Measurements from ENCODE around the gene SLC9A9.
A peak's percentile ranks its signal among the peaks of the same experiment; 100 is the strongest.
"Not testable (repeated sequence)": the region's sequence is repeated elsewhere in the genome, so short reads cannot be mapped to it uniquely, and the experiment has no call there.

SLC9A9 gene

GRCh38 chr3:143847787-143848631 lies at the start of gene SLC9A9:
TSS of gene SLC9A9 (minus strand) at chr3:143848468. CDS start at chr3:143848322, 146 bp downstream.
- peak in 1 of 2 experiments; percentile 54 for DNase-seq

- DNase-seq: no peak
Measured at GRCh38 chr3:143897576-143898295, 49.5 kb upstream of the SLC9A9 start.

DNA sequence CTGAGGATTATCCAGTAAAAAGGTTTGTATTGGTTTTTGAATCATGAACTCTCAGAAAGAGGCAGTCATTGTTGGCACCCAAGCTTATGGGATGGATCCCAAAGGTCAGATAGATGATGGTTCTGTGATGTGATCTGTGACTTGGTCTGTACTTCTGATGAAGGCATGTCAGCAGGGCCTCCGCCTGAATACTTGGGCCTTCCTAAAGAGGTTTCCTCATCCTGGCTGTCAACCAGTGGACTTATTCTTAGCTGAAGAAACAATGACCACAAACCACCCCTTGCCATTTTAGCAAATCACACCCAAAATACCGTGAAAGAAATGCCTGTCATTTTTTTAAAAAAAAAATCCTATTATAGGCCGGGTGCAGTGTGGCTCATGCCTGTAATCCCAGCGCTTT lies 48.2 kb upstream of the SLC9A9 start:
- no peak for DNase-seq

DNA sequence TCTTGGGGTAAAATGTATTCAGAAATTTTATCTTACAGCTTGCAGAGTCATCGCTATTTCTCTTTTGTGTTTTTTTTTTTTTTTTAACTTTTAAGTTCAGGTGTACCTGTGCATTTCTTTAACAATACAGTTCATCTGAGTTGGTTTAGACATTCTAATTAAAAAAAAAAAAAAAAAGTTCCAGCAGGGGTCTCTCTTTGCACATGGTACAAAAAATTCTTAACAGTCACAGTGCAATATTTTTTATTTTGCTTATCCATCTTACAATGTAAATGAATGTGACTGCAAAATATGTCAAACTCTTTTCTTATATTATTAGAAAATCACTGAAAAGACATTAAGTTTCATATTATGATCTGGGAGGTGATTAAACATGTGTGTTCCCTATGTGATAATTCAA lies 47.5 kb upstream of the SLC9A9 start:
- peak in 1 of 2 experiments; percentile 18 for DNase-seq

GRCh38 chr3:143888846-143889245 lies 40.6 kb upstream of the SLC9A9 start:
- no peak for DNase-seq

- DNase-seq: no peak
Measured at GRCh38 chr3:143888166-143888565, 39.9 kb upstream of the SLC9A9 start.

DNA sequence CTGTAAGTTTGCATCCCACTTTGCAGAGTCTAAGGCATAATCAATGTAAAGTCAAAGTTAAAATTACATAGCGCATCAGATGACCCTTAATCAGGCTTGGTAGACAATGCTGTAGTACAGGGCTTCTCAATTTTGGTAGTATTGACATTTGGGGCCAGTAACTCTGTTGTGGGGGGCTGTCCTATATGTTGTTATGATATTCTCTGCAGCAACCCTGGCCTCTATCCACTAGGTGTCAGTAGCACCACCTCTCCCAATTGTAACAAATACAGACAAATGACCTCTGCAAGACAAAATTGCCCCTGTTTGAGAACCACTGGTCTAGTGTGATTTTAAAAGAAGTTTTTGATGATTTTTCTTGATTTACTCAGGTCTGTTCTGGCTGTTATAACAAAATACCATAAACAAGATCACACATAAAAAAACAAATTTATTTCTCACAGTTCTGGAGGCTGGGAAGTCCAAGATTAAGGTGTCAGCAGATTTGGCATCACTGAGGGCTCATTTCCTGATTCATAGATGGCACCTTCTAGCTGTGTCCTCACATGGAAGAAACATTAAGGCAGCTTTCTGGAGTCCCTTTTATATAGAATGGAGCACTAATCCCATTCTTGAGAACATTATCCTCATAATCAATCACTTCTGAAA lies 37.6 kb upstream of the SLC9A9 start:
- DNase-seq: peak; percentile 42 to 68

DNA sequence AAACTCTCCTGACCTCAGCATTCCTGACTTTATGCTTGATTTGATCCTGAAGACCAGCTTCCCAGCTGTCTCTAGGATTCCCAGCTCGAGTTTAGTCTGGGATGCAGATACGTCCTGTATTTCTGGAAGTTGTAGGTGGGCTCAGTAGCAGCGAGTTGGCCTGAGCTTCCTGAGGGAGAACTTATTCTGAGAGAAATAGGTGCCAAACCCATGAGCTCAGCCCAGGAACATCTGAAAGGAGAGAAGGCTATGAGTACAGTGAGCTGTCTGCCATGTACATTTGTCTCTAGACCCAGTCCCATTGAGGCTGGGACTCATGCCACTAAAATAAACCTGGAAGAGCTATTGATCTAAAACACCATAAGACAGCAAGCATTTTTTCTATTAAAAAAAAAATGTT lies 36.6 kb upstream of the SLC9A9 start:
- DNase-seq: no peak

GRCh38 chr3:143883151-143883550 lies 34.9 kb upstream of the SLC9A9 start:
- DNase-seq: no peak

- no peak for DNase-seq
Measured at GRCh38 chr3:143881095-143881494, 32.8 kb upstream of the SLC9A9 start.

GRCh38 chr3:143875546-143875945 lies 27.3 kb upstream of the SLC9A9 start:
- no peak for DNase-seq

DNA sequence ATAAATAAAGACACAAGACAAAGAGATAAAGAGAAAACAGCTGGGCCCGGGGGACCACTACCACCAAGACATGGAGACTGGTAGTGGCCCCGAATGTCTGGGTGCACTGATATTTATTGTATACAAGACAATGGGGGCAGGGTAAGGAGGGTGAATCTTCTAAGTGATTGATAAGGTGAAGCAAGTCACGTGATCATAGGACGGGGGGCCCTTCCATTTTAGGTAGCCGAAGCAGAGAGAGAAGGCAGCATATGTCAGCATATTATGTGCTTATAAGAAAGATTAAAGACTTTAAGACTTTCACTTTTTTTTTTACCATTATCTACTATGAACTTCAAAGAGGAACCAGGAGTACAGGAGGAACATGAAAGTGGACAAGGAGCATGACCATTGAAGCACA lies 25.3 kb upstream of the SLC9A9 start:
- not testable (repeated sequence) for DNase-seq

GRCh38 chr3:143865302-143865701 lies 17.0 kb upstream of the SLC9A9 start:
- no peak for DNase-seq

DNA sequence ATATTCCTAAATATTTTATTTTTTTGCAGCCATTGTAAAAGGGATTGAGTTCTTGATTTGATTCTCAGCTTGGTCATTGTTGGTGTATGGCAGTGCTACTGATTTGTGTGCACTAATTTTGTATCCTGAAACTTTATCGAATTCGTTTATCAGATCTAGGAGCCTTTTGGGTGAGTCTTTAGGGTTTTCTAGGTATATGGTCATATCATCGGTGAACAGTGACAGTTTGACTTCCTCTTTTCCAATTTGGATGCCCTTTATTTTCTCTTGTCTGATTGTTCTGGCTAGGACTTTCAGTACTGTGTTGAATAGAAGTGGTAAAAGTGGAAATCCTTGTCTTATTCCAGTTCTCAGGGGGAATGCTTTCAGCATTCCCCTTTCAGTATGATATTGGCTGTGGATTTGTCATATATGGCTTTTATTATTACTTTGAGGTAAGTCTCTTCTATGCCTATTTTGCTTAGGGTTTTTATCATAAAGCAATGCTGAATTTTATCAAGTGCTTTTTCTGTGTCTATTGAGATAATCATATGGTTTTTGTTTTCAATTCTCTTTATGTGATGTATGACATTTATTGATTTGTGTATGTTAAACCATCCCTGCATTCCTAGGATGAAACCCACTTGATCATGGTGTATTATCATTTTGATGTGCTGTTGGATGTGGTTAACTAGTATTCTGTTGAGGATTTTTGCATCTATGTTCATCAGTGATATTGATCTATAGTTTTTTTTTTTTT lies 11.4 kb upstream of the SLC9A9 start:
- DNase-seq: no peak

GRCh38 chr3:143856252-143856970 lies 8.1 kb upstream of the SLC9A9 start:
- no peak for DNase-seq

- no peak for DNase-seq
Measured at GRCh38 chr3:143855183-143855582, 6.9 kb upstream of the SLC9A9 start.

- DNase-seq: no peak
Measured at GRCh38 chr3:143851331-143852017, 3.2 kb upstream of the SLC9A9 start.

GRCh38 chr3:143850877-143851276 lies 2.6 kb upstream of the SLC9A9 start:
- DNase-seq: no peak

- no peak for DNase-seq
Measured at GRCh38 chr3:143849854-143850549, 1.7 kb upstream of the SLC9A9 start.

DNA sequence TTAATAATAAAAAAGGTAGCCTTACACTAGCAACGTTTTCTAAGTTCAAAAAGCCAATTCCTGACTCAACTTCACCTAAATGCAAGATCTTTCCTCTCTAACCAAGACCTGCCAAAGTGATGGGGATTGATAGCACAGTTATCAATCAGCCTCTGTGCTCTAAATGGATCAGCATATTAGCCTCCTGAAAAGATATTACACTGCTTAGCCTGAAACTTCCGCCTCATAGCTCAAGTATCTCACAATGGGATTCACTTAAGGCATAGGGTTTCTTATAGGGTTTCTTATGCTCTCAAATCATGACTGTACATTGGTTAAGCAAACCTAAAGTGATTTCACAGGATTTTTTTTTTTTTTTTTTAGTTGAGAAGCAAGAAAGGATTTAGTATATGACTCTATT lies 436 bp upstream of the SLC9A9 start:
- no peak for DNase-seq

DNA sequence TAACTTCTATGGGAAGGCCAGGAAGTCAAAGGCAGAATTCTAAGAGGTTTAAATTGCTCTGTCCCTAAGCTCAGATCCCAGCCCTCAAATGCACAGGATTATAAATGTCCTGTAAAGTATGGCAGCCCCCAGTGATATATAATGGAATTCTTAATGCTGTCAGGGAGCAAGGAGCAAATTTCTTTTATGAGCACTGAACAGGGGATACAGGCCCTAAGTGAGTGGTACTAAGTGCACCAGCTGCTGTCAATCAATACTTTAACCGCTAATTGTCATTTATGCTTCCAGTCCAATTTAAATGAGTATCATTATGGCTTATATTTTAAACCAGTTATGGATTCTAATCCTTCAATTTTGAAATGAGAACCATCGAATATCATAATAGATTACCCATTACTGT lies 4.7 kb downstream of the SLC9A9 start:
- no peak for DNase-seq
